Stimulated activated CD8-positive, alpha-beta memory T cell treated with anti-CD3 and anti-CD28 coated beads, Interleukin-4, amount 100 ng/mL, for 4 hours (primary cell): Measurements from ENCODE around the gene LRP3.

Source experiments
- DNase-seq, 2 donors: peaks; one replicate each; pipeline ENCODE4 v3.0.0-alpha.2; 2020; ENCODE audit warnings: low read depth in 2 of 2, low spot score in 1 of 2

LRP3 gene

DNA sequence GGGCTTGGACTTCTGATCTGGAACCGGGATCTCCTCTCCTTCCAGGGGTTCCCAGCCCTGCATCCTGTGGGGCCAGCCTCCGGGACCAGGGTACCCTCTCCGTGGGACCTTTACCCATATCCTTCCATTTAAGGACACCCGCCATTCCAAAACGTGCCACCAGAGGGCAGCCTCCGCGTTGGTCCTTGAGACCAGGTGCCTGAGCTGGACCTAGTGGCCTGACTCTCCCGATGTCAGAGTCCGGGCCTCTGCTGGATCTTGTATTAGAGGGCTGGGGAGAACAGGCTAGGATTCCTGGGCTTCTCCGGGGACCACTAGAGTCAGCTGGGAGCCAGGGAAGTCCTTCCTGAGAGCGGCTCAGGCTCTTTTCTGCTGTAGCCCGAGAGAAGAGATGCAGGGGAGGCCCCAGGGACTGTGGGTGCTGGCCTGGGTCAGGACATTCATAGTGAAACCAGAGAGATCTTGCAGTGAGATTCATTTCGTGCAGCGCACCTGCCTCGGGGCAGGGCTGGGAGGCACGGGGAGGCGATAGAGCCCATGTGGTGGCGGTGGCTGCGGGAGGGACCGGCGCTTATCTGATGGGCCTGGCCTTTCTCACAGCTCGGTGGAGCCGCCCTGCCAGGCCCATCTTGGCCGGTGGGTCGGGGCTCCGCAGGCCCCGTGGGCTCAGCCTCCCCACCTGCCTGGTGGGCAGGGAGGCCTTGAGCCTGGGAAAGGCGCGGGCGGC is 41.3 kb downstream of the LRP3 start:
- DNase-seq = peak; percentile 45 to 81

DNA sequence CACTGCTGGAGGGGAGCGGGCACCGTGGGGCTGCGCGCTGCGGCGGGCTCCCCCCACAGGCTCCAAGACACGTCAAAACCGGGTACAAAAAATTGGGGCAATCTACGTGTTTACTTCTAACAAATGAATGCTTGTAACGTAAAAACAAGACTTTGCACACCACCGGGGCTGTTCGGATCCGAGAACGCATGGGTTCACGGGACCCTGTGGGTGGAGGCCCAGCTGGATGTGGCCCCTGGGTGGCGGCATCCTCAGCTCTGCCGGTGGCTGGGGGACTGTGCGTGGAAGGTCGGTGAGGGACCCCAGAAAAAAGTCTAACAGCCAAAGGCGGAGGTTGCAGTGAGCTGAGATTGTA is 41.8 kb downstream of the LRP3 start:
- DNase-seq = no peak

DNA sequence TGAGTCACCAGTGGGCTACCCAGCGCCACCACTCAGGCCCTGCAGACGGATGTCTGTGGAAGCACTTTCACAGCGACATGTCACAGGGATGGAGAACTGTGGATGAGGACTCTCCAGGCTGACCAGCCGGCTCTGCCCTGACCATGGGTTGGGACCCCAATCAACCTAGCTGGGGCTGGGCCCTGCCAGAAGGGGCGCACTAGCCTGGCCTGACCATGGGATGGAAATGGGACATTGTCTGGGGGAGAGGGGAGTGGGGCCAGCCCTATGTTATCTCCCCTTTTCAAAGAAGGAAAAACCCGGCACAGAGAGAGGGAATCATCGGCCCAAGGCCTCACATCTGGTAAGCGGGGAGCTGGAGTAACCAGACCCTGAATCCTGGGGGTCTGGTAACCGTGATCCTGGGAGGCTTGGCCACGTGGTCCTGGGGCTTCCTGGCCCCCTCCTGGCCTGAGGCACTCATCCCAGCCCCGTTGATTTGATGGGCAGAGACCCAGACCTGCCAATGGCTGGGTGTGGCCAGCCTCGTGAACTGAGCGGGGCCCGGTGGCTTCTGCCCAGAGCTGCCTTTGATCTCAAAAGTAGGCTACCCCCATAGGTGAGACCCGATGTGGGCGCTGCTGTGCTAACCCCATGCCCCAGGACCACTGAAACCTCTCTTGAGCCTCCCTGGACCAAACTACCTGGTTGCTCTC is 42.7 kb downstream of the LRP3 start:
- DNase-seq = no peak

DNA sequence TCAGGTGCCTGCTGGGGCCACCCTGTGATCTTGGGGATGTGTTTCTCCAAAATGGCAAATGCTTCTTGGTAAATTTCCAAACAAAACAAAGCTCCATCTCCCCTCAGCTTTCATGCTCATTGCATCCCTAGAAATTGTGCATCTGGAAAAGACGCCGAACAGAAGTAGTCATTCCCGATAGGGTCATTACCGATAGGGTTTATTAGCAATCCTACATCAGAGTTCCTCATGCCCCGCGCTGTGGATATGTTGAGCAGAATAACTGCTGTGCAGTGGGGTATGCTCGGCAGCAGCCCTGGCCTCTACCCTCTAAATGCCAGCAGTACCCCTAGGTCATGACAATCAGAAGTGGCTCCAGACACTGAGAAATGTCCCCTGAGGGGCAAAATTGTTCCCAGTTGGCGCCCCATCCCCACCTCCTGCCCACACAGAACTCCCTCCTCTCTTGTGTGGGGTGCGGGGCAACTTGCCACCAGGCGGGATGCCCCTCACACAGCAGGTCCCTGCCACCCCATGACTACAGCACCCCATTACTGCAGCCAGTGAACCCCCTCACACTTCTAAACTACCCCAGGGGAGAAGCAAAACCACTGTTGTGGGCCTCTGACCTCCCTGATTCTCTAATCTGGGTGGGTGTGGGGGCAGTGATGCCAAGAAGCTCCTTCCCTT is 44.5 kb downstream of the LRP3 start:
- no peak for DNase-seq

DNA sequence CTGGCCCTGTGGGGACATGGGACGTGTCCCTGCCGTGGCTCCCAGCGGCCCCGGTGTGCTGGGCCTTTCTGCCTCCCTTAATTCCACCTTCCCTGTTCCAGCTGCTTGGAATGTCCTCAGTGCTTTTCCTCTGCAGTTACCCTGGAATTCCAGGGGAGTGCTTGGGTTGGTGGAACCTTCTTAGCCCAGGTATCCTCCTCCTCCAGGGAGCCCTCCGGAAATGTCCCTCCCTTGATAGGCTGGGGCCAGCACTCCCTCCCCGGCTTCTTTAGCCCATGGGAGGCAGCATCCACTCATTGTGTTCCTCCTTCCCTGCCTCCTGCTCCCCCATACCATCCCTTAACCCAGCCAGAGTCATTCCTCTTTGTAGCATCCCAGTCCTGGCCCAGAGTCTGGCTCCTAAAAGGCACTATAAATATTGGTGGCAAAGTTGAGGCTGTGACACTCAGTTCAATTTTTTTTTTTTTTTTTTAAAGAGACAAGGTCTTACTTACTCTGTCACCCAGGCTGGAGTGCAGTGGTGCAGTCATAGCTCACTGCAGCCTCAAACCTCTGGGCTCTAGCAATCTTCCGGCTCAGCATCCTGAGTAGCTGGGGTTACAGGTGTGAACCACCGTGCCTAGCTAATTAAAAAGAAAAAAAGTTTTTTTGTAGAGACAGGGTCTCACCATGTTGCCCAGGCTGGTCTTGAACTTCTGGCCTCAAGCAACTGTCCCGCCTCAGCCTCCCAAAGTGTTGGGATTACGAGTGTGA is 45.3 kb downstream of the LRP3 start:
- no peak for DNase-seq

DNA sequence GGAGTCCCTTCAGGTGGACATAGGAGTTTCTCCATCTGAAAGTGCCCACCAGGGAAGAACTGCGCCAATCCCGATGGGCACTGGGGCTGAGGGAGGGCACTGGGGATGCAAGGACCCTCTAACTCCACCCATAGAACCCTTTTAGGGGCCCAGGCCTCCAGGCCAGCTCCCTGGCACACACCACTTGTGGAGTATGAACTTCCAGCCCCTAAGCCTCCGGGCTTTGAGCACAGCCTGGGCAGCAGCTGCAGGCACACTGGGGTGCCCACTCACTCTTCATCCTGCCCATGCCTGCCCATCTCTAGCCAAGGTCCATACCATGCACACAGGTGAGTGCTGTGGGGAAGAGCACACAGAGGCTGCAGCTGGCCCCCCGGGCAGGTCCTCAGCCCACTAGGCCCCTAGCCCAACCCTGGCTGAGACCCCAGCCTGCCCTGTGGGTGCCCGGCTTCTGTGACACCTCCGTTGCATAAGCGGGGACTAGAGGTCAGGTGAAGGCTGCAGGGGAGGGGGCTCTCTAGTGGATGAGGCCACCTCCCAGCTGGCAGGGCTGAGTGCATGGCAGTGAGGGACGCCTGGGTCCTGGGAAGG is 46.1 kb downstream of the LRP3 start:
- DNase-seq = no peak

DNA sequence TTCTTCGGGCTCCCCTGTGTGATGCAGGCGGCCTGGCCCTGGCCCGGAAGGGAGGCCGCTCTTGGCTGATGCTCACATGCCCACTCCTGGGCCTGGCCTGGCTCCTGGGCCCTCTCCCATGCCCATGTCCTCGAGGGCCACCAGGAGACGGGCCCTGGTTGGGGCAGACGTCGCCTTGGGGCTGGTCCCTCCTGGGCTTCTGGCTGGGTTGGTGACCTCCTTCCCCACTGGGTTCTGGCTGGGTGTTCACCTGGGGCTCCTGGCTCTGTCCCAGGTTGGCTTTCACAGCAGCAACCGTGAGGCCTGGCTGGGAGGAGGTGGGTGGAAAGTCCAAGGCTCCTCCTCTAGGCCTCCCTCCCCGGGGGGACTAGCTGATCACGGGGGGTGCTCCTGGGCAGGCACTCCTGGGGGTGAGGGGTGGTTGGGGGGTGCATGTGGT is 47.0 kb downstream of the LRP3 start:
- DNase-seq = no peak

DNA sequence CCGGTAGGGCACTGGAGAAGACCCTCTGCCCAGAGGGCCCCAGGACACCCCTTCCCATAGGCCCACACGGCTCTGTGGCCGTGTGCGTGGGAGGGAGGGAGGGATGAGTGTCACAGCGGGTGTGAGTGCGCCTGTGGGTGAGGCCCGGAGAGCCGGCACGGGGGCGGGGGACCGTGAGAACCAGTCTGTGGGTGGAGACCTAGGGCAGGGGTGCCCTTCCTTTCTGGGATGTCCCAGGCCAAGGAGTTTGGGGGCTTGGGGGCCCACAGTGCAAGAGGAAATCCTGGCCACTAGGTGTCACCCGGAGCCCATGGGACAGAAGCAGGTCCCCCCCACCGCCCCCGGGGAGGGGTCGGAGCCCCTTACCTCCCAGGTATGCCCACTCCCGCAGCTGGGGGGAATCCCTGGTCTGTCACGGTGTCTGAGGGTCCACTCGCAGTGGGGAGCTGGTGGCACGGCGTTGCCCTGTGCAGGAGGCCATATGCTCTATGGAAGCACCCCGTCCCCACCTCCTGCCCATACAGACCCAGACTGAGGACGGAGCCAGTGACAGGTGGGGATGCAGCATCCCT is 47.5 kb downstream of the LRP3 start:
- peak; percentile 13 to 31 for DNase-seq

DNA sequence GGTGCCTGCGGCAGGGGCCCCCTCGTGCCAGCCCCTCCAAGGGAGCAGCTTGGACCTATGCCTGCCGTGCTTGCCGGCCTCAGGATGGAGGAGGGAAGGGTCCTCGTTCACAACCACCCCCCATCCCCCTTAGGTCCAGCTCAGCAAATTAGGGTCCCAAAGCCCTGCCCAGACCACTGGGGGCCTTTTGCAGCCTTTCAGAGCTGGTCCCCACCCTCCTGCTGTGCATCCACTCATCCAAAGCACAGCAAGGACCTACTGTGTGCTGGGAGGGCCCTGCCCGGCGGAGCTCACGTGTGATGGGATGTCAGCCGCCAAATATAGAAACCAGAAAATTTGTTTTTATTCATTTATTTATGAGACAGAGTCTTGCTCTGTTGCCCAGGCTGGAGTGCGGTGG is 48.0 kb downstream of the LRP3 start:
- no peak for DNase-seq

DNA sequence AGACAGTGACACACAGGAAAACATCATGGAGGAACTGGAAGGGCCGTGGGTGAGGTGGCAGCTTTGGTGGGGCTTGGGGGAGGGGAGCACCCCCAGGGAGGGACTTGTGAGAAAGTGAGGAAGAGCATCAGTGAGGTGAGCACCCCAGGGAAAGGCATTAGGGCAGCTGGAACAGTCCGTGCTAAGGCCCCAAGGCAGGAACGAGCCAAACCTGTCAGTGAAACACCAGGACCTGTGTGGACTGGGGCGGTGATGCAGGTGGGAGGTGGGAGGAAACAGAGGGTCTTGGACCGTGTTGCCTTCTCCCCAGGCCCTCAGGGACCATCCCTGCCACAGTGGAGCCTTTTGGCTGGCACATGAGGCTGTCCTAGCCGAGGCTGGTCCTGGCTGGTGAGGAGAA is 48.8 kb downstream of the LRP3 start:
- DNase-seq = no peak

DNA sequence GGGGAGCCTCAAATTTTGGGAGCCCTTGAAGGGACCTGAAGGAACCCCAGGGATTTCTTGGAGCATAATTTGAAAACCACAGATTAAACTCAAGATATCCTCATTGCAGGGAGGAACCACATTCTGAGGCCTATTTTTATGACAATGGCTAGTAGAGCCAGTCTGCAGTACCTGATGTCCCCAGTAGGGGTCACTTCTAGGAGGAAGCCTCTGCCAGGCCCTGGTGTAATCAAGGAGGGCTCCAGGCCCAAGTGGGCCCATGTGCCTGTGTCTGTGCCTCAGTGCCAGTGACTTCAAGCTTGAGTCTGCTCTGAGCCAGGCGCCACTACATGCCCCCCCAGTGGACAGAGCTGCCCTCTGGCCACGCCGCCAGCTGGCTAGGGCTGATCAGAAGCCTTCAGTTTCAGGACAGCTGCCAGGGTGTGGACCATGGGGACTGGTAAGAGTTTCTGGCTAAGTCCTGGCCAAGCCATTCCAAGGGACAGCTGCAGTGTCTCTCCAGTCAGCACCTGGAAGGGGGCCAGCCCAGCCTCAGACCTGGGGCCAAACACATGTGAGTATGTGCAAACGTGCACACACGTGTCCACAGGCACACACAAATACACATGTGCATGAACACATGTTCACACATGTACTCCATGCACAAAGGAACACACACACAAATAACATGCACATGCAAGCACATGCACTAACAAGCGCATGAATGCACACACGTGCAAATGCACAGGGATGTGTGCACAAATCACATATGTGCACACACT is 52.0 kb downstream of the LRP3 start:
- DNase-seq = no peak

DNA sequence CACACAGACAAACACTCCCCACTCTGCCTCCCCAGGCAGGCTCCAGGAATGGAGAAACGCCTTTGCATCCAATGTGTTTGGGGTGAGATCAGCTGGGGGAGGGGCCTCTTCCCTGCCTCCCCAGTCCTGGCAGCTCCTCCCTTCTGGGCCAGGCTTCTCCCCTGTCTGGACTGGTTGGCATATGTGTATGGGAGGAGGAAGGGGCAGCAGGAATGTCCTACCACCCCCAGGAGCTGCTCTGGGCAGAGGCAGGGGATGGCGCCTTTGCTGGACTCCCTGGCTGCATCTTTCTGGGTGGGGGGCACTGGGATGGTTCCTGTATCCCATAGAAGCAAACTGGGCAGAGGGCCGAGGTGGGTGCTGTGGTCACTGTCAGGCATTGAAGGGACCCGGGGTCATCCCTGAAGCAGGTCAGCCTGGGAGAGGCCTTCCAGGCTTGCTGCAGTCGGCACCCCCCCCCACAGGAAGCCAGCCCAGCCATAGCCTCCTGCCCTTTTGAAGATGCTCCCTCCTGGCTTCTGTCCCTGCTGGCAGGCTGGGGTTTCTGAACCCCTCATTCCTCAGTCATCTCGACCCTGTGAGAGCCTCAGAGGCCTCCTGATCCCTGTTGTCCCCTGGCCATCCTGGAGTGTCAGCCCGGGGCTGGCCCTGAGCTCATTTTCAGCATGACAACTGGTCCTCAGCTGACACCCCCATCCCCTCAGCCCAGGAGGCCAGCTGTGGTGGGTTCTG is 52.7 kb downstream of the LRP3 start:
- no peak for DNase-seq

DNA sequence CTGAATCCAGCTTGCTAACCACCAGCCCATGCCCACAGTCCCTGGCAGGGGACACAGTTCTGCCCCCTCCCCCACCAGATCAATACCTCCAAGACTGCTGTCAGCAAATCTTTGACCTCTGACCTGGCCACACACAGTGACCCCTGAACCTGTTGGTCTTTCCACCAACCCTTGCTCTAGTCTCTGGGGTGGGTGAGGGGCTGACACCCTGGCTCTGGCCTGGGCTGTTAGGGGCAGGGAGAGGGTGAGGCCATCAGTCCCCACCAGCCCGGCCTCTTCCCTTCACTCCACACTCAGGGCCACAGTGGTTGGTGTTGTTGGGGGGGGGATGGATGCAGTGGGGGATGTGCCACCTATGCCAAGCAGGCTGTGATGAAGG is 53.3 kb downstream of the LRP3 start:
- DNase-seq = no peak

DNA sequence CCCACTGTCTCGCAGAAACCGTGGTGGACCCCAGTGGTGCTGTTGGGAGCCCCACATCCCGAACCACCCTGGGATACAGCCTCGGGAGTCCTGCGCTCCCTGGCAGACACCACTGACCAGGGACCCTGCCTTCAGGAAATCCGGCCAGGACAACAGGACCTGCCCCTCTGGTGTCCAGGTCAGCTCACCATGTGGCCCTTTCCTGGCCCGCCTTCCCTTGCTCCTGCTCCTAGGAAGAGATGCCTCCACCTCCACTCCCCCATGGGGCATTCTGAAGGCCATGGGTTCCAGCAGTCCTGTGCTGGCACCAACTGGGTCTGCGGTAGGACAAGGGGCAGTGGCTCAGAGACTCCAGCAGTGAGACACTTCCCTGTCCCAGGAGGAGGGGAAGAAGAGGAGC is 54.0 kb downstream of the LRP3 start:
- DNase-seq = no peak

DNA sequence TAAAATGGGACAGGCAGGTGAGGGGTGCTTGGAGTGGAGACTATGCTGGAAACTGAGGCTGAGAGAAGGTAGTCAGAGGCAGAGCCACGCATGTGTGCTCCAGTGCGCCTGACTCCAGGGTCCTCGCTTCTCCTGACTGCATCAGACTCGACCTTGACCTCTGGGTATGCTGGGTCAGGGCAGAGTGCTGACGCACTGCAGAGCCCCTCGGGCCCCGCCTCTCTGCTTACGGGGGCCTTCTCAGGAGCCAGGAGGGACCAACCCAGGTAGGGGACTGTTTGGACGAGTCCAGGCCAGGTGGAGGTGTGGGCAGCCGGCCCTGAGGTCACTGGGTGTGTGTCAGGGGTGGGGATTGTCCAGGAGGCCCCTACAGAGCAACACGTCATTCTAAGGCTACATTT is 54.4 kb downstream of the LRP3 start:
- no peak for DNase-seq

DNA sequence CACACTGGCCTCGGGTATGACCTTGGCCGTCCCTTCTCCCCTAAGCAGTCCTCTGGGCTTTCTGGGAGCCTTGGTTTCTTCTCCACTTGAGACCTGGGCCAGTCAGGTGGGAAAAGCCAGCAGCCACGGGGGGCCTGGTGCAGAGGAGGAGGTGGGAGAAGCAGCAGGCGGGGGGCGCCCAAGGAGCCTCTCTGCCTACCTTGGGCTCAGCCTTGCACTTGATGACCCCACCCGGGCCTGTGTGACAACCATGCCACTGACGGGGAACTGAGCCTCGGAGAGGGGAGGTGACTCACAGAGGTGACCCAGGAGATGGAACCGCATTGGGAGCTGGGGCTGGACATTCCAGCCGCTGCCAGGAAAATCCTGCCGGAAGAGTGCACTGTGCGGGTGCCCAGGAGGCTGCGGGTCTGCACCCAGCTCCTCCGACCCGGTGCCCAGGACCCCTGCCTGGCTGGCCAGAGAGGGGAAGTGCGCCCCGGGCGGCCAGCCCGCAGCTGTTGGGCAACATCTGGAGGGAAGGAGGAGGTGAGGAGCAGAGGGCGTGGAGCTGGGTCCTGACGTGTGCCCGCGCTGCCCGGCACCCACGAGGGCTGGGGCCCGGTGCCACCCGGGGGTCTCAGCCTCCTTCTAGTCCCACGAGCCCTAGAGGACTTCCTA is 55.0 kb downstream of the LRP3 start:
- no peak for DNase-seq

DNA sequence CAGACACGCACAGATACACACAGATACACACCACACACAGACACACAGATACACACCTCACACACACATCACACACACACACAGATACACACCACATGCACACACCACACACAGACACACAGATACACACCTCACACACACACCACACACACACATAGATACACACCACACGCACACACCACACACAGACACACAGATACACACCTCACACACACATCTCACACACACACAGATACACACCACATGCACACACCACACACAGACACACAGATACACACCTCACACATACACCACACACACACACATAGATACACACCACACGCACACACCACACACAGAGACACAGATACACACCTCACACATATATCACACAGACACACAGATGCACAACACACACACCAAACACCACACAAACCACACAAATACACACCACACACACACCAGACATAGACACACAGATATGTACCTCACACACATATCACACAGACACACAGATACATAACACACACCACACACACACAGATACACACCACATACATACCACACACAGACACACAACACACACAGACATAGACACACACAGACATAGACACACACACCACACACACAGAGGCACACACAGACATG is 55.7 kb downstream of the LRP3 start:
- DNase-seq = no peak

DNA sequence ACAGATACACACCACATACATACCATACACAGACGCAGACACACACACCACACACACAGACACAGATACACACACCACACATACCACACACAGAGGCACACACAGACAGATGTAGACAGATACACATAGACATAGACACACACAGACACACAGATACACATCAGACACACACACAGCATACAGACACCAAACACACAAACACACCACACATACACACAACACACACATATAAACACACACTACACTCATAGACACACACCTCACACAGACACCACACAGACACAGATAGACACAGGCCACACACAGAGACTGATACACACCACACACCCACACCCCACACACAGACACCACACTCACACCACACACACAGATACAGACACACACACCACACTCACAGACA is 56.4 kb downstream of the LRP3 start:
- DNase-seq = no peak

DNA sequence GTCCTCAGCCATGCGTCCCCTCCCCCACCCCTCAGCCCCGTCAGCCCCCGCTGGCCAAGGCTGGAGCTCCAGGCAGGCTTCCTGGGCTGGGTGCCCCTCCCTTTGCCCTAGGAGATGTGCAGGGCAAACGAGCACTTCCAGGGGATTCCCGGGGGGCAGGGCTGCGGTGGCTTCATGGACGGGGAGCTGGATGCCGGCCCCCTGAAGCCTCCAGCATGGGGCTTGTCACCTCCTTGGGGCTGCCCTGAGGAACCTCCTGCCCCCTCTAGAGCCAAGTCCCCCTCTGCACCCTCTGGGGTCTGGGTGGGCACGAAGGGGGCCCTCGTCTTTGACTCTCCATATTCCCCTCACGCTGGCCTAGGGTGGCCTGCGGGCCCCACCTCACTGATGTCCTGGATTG is 56.9 kb downstream of the LRP3 start:
- DNase-seq = no peak
